HepG2 (cell line): ENCODE results near the gene SLC17A3. TPM values are rescaled to one million over a fixed set of nuclear protein-coding genes. Genes with fewer than 3 reads are reported as not detected.

Source experiments
- BRCA1 ChIP-seq: sonication (generic); formaldehyde crosslinking; IDR thresholded peaks from 2 replicates; pipeline ENCODE4 v1.4.0; 2020; ENCODE audit warnings: missing genetic modification reagents
- BRD4 ChIP-seq: sonication (generic); formaldehyde crosslinking; IDR thresholded peaks from 2 replicates; pipeline ENCODE4 v1.4.0; 2020; ENCODE audit warnings: missing genetic modification reagents
- CBX1 ChIP-seq: IDR thresholded peaks from one replicate; pipeline ENCODE4 v1.6.1; 2016; ENCODE audit warnings: antibody characterized with exemption, low read depth
- CEBPB ChIP-seq: IDR thresholded peaks from 2 replicates; pipeline ENCODE4 v1.6.1; 2011; ENCODE audit warnings: low read depth, low read length, improper control_type of control experiment, borderline replicate concordance
- CTCF ChIP-seq: sonication (generic); formaldehyde crosslinking; IDR thresholded peaks from 2 replicates; pipeline ENCODE4 v1.5.0; 2020; ENCODE audit warnings: mild to moderate bottlenecking, missing genetic modification reagents, moderate library complexity
- GMEB2 ChIP-seq: IDR thresholded peaks from 2 replicates; pipeline ENCODE4 v1.6.1; 2016; ENCODE audit warnings: missing biosample characterization, missing genetic modification reagents, low read depth
- MED8 ChIP-seq: sonication (generic); formaldehyde crosslinking; IDR thresholded peaks from 2 replicates; pipeline ENCODE4 v1.8.1; 2023; ENCODE audit warnings: mild to moderate bottlenecking, missing genetic modification reagents; ENCODE audit not compliant: insufficient replicate concordance
- NCOR1 ChIP-seq: fragments of 200-600 bp; sonication (generic); IDR thresholded peaks from 2 replicates; pipeline ENCODE4 v1.7.0; 2017; ENCODE audit warnings: antibody characterized with exemption, low read length, borderline replicate concordance
- NR3C1 ChIP-seq: sonication (generic); formaldehyde crosslinking; IDR thresholded peaks from 2 replicates; pipeline ENCODE4 v1.4.0; 2020; ENCODE audit warnings: missing genetic modification reagents
- SNRNP70 ChIP-seq: fragments of 200-400 bp; formaldehyde crosslinking; IDR thresholded peaks from 2 replicates; pipeline ENCODE4 v1.6.1; 2017; ENCODE audit warnings: mild to moderate bottlenecking, low read depth, low read length, moderate library complexity
- STAG1 ChIP-seq: sonication (generic); formaldehyde crosslinking; IDR thresholded peaks from 2 replicates; pipeline ENCODE4 v1.4.0; 2020; ENCODE audit warnings: missing genetic modification reagents
- ZEB1 ChIP-seq: IDR thresholded peaks from 2 replicates; pipeline ENCODE4 v1.6.1; 2012; ENCODE audit warnings: mild to moderate bottlenecking, low read depth, inconsistent platforms; ENCODE audit not compliant: insufficient replicate concordance
- ZNF20 ChIP-seq: sonication (generic); formaldehyde crosslinking; IDR thresholded peaks from 2 replicates; pipeline ENCODE4 v1.4.0; 2020; ENCODE audit warnings: mild to moderate bottlenecking, moderate library complexity, missing genetic modification reagents
- ZNF574 ChIP-seq: sonication (generic); formaldehyde crosslinking; IDR thresholded peaks from 2 replicates; pipeline ENCODE4 v1.4.0; 2020; ENCODE audit warnings: missing genetic modification reagents
- ZNF713 ChIP-seq: sonication (generic); formaldehyde crosslinking; IDR thresholded peaks from 2 replicates; pipeline ENCODE4 v1.4.0; 2020; ENCODE audit warnings: mild to moderate bottlenecking, missing genetic modification reagents
- ZNF788 ChIP-seq: sonication (generic); formaldehyde crosslinking; IDR thresholded peaks from 2 replicates; pipeline ENCODE4 v1.5.0; 2020; ENCODE audit warnings: mild to moderate bottlenecking, missing genetic modification reagents, borderline replicate concordance
- ZSCAN30 ChIP-seq: sonication (generic); formaldehyde crosslinking; IDR thresholded peaks from 2 replicates; pipeline ENCODE4 v1.5.0; 2020; ENCODE audit warnings: mild to moderate bottlenecking, missing genetic modification reagents
- polyA plus RNA-seq, 8 experiments: library from polyadenylated mRNA; depleted of rRNA in 3 of 8; stranded (reverse) in 7 of 8; unstranded in 1 of 8; fragments of >200 nt; fragmentation: Illumina TruSeq in 4 of 8; extraction: Trizol in 4 of 8; gene quantifications; 2 replicates each; pipeline versions ENCODE4 v1.2.1 to v1.2.3, GENCODE V29; 2011 to 2016; ENCODE audit warnings: low read depth in 4 of 8, missing spikeins in 1 of 8, mixed read lengths in 1 of 8; ENCODE audit not compliant: insufficient read depth in 1 of 8
- total RNA-seq, 5 experiments: library from RNA; depleted of rRNA; stranded (reverse); fragments of >200 nt; fragmentation: Illumina TruSeq; extraction: Trizol; gene quantifications; 2 replicates each; pipeline ENCODE4 v1.2.3, GENCODE V29; 2016; ENCODE audit warnings: low read depth in 1 of 5
- TF ChIP-seq, protein P1 (sequence below): IDR thresholded peaks from 2 replicates; pipeline ENCODE4 v1.4.0; 2020; ENCODE audit warnings: mild to moderate bottlenecking, missing genetic modification reagents
- TF ChIP-seq, protein P2 (sequence below): sonication (generic); formaldehyde crosslinking; IDR thresholded peaks from 2 replicates; pipeline ENCODE4 v1.5.1; 2020; ENCODE audit warnings: missing genetic modification reagents, mild to moderate bottlenecking, borderline replicate concordance

SLC17A3 gene
- total and polyA plus RNA-seq, 2 of the 13 experiments (the other 11 are each of a cell fraction or from before 2014, with no cell fraction given), result 0.09 to 0.11 TPM

- TF ChIP-seq, protein P1, sequence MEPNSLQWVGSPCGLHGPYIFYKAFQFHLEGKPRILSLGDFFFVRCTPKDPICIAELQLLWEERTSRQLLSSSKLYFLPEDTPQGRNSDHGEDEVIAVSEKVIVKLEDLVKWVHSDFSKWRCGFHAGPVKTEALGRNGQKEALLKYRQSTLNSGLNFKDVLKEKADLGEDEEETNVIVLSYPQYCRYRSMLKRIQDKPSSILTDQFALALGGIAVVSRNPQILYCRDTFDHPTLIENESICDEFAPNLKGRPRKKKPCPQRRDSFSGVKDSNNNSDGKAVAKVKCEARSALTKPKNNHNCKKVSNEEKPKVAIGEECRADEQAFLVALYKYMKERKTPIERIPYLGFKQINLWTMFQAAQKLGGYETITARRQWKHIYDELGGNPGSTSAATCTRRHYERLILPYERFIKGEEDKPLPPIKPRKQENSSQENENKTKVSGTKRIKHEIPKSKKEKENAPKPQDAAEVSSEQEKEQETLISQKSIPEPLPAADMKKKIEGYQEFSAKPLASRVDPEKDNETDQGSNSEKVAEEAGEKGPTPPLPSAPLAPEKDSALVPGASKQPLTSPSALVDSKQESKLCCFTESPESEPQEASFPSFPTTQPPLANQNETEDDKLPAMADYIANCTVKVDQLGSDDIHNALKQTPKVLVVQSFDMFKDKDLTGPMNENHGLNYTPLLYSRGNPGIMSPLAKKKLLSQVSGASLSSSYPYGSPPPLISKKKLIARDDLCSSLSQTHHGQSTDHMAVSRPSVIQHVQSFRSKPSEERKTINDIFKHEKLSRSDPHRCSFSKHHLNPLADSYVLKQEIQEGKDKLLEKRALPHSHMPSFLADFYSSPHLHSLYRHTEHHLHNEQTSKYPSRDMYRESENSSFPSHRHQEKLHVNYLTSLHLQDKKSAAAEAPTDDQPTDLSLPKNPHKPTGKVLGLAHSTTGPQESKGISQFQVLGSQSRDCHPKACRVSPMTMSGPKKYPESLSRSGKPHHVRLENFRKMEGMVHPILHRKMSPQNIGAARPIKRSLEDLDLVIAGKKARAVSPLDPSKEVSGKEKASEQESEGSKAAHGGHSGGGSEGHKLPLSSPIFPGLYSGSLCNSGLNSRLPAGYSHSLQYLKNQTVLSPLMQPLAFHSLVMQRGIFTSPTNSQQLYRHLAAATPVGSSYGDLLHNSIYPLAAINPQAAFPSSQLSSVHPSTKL (CRISPR knock-in tag), result peak; percentile 43; the same call in 1 of the 2 replicates
- TF ChIP-seq NCOR1, result no peak
- TF ChIP-seq BRD4 (CRISPR knock-in tag), result no peak
- TF ChIP-seq NR3C1 (CRISPR knock-in tag), result no peak
- TF ChIP-seq CBX1, result no peak
- TF ChIP-seq CEBPB, result no peak
- TF ChIP-seq BRCA1 (CRISPR knock-in tag), result 0 out of 2 replicates have a peak, but pooled peaks have one; percentile 22
- no peak for TF ChIP-seq ZNF713 (CRISPR knock-in tag)
- TF ChIP-seq, protein P2, sequence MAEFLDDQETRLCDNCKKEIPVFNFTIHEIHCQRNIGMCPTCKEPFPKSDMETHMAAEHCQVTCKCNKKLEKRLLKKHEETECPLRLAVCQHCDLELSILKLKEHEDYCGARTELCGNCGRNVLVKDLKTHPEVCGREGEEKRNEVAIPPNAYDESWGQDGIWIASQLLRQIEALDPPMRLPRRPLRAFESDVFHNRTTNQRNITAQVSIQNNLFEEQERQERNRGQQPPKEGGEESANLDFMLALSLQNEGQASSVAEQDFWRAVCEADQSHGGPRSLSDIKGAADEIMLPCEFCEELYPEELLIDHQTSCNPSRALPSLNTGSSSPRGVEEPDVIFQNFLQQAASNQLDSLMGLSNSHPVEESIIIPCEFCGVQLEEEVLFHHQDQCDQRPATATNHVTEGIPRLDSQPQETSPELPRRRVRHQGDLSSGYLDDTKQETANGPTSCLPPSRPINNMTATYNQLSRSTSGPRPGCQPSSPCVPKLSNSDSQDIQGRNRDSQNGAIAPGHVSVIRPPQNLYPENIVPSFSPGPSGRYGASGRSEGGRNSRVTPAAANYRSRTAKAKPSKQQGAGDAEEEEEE (CRISPR knock-in tag), result no peak
- no peak for TF ChIP-seq MED8 (CRISPR knock-in tag)
- TF ChIP-seq ZNF574 (CRISPR knock-in tag), result no peak
- no peak for TF ChIP-seq ZEB1
- TF ChIP-seq GMEB2, result no peak
- no peak for TF ChIP-seq ZNF20
- TF ChIP-seq CTCF, result no peak
- no peak for TF ChIP-seq ZNF788
- no peak for TF ChIP-seq ZSCAN30 (CRISPR knock-in tag)
- TF ChIP-seq SNRNP70, result no peak
- TF ChIP-seq STAG1 (CRISPR knock-in tag), result no peak
These were observed 26.8 kb upstream of the SLC17A3 start (continued) for GRCh38 chr6:25900843-25901242.
